Esophagus squamous epithelium (tissue), 4 donors: ENCODE measurements around the gene KRT74.

ENCODE experiments used
- CTCF ChIP-seq, 6 experiments: fragments of 450-650 bp in 4 of 6; fragments of 200-600 bp in 2 of 6; sonication (generic) in 2 of 6; IDR thresholded peaks; one replicate each; pipeline ENCODE4 v1.5.1; 2016 to 2019; ENCODE audit warnings: antibody characterized with exemption in 6 of 6, mild to moderate bottlenecking in 4 of 6, moderate library complexity in 4 of 6
- POLR2A ChIP-seq, 4 donors: fragments of 450-650 bp; IDR thresholded peaks; one replicate each; pipeline ENCODE4 v1.6.1; 2017; ENCODE audit warnings: antibody characterized with exemption in 4 of 4, mild to moderate bottlenecking in 4 of 4, moderate library complexity in 3 of 4

DNA sequence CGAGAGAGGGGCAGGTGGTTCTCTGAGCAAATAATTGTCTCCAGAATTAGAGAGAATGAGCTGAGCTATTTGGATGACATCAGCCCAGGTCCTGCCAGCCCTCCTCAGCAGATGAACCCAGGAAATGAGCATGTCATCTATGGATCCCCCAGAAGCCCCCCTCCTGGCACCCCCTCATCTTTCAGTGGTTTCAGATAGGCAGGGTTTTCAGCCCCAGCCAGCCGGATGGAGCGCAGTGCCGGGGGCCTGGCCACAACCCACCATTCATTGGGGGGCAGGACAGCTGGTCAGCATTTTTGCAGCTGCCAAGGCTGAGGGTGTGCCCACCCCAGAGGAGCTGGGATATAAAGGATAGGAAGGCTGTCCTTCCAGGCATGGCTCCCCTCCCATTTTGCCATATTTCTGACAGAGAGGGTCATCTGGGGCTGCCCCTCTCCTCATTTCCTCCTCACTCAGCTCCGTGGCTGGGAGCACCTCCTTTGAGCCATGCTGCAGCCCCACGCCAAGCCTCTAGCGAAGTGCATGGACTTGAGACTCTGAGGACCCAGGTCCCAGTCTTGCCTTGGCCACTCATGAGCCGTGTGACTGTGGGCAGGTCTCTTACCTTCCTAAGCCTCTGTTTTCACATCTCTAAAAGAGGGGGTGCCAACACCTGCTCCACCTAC lies 14.7 kb downstream of the KRT74 start:
- TF ChIP-seq CTCF (IDR thresholded peaks at IDR 0.05) (no peak), POLR2A (IDR thresholded peaks at IDR 0.05) (no peak)
